Stimulated activated CD8-positive, alpha-beta memory T cell treated with anti-CD3 and anti-CD28 coated beads, Interleukin-15, amount 100 ng/mL, for 4 hours (primary cell): ENCODE data around the gene CHST12.

Experiments
- DNase-seq, 2 donors: peaks; one replicate each; pipeline ENCODE4 v3.0.0-alpha.2; 2020; ENCODE audit warnings: low read depth in 2 of 2

Gene CHST12

GRCh38 chr7:2478800-2479199, 75.4 kb downstream of the CHST12 start:
- no peak for DNase-seq

GRCh38 chr7:2479276-2480069, 76.1 kb downstream of the CHST12 start:
- DNase-seq, result no peak

- no peak for DNase-seq
Observed at GRCh38 chr7:2480070-2480408, 76.6 kb downstream of the CHST12 start.

- DNase-seq, result no peak
Observed at GRCh38 chr7:2481195-2481594, 77.8 kb downstream of the CHST12 start.

GRCh38 chr7:2482725-2483451, 79.5 kb downstream of the CHST12 start:
- DNase-seq, result no peak

- no peak for DNase-seq
Observed at GRCh38 chr7:2483494-2483893, 80.1 kb downstream of the CHST12 start.

- no peak for DNase-seq
Observed at GRCh38 chr7:2484868-2485267, 81.5 kb downstream of the CHST12 start.

- no peak for DNase-seq
Observed at GRCh38 chr7:2487586-2488271, 84.3 kb downstream of the CHST12 start.

GRCh38 chr7:2488272-2488645, 84.8 kb downstream of the CHST12 start:
- no peak for DNase-seq

GRCh38 chr7:2488681-2489080, 85.3 kb downstream of the CHST12 start:
- DNase-seq, result no peak

GRCh38 chr7:2490181-2490651, 86.8 kb downstream of the CHST12 start:
- no peak for DNase-seq

GRCh38 chr7:2492038-2492437, 88.6 kb downstream of the CHST12 start:
- no peak for DNase-seq

- DNase-seq, result no peak
Observed at GRCh38 chr7:2493205-2494164, 90.1 kb downstream of the CHST12 start.

GRCh38 chr7:2494191-2495130, 91.0 kb downstream of the CHST12 start:
- DNase-seq, result no peak

GRCh38 chr7:2495418-2496299, 92.2 kb downstream of the CHST12 start:
- no peak for DNase-seq

- DNase-seq, result no peak
Observed at GRCh38 chr7:2496375-2496774, 93.0 kb downstream of the CHST12 start.

- DNase-seq, result no peak
Observed at GRCh38 chr7:2497065-2497464, 93.7 kb downstream of the CHST12 start.

- DNase-seq, result no peak
Observed at GRCh38 chr7:2497500-2498336, 94.3 kb downstream of the CHST12 start.
